ENCODE data around the gene RAB7B. TPM values are rescaled to one million over a fixed set of nuclear protein-coding genes. Genes with fewer than 3 reads are reported as not detected.

RAB7B gene
- total and polyA plus RNA-seq, 3 experiments from 2014 or later: 0.29 to 0.48 TPM; not detected in 1

GRCh38 chr1:206005778-206006180 is 2.6 kb upstream of the RAB7B start:
- Mint-ChIP-seq H3K4me3 (no peak overlapping the region), H3K27me3 (peaks cover 9 to 18% of the 10 kb centered on the region in 2 donors), H3K27ac (no peak overlapping the region), H3K4me1 (no peaks in the 10 kb centered on the region), H3K36me3 (no peaks in the 10 kb centered on the region), H3K9me3 (no peaks in the 10 kb centered on the region)
- no peak overlapping the region for H3K4me3 ChIP-seq (ENCODE audit: low read length)
- DNase-seq: no peak
- ChIA-PET POLR2A (no interaction called here), CTCF (no interaction called here)
- no peaks in the 10 kb centered on the region for H3K27me3 ChIP-seq (ENCODE audit: insufficient read depth, low read length, poor library complexity, severe bottlenecking)
- no peaks in the 10 kb centered on the region for H3K4me1 ChIP-seq (ENCODE audit: insufficient read depth, low read length)
- H3K9me3 ChIP-seq (ENCODE audit: low read length): no peaks in the 10 kb centered on the region
- no peaks in the 10 kb centered on the region for H3K36me3 ChIP-seq (ENCODE audit: insufficient read depth, low read length)
- H3K27ac ChIP-seq (ENCODE audit: low read depth, low read length): no peak overlapping the region

DNA sequence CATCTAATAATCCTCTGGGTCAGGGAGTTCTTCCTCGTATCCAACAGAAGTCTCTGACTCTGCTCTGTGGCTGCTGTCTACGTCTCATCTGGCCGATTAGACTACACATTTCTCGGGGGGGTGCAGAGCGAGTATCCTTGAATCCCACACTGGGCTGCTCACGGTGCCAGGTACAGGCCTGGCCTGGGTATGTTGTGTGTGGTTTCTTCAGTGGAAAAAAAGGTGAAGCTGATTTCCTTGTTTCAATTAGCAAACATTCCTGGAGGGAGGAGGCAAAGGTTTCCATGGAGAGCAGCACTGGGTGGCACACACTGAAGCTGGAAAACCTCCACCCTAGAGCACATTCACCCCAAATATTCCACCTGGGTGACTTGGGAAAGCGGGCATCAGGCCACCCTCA is 2.0 kb upstream of the RAB7B start:
- no peaks in the 10 kb centered on the region for H3K36me3 Mint-ChIP-seq
- H3K4me3 ChIP-seq (ENCODE audit: low read length): no peak overlapping the region
- no peak overlapping the region for H3K27ac ChIP-seq (ENCODE audit: low read depth, low read length)
- H3K4me1 Mint-ChIP-seq: no peaks in the 10 kb centered on the region
- no peaks in the 10 kb centered on the region for H3K36me3 ChIP-seq (ENCODE audit: insufficient read depth, low read length)
- DNase-seq: no peak
- no peaks in the 10 kb centered on the region for H3K27me3 ChIP-seq (ENCODE audit: insufficient read depth, low read length, poor library complexity, severe bottlenecking)
- peak overlapping the region in 1 of 8 donors; percentile 58 for H3K27ac Mint-ChIP-seq
- H3K9me3 ChIP-seq (ENCODE audit: low read length): no peaks in the 10 kb centered on the region
- H3K4me1 ChIP-seq (ENCODE audit: insufficient read depth, low read length): no peaks in the 10 kb centered on the region
- H3K4me3 Mint-ChIP-seq: no peak overlapping the region
- peaks cover 9 to 18% of the 10 kb centered on the region in 2 donors for H3K27me3 Mint-ChIP-seq
- no peaks in the 10 kb centered on the region for H3K9me3 Mint-ChIP-seq
- ChIA-PET POLR2A (no interaction called here), CTCF (no interaction called here)

DNA sequence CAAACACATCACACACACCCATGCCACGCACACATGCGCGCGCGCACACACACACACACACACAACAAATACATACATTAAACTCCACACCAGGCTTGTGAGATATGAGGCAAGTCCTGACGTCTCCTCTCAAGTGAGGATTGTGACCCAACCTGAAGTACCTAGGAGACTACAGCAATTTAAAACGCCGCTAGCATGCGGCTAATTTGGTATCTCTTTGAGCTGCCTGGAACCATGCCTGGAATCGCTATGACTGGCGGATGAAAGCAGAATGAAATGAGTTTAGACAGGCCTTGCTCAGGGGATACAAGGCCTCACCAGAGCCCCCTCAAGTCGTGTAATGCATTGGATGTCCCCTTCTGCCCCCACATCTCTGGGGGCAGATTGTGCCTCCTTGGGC is 1.6 kb upstream of the RAB7B start:
- Histone ChIP-seq H3K9me3 (ENCODE audit: low read length) (no peaks in the 10 kb centered on the region), H3K4me3 (ENCODE audit: low read length) (no peak overlapping the region), H3K36me3 (ENCODE audit: insufficient read depth, low read length) (no peaks in the 10 kb centered on the region), H3K27ac (ENCODE audit: low read depth, low read length) (no peak overlapping the region), H3K27me3 (ENCODE audit: insufficient read depth, low read length, poor library complexity, severe bottlenecking) (no peaks in the 10 kb centered on the region), H3K4me1 (ENCODE audit: insufficient read depth, low read length) (no peaks in the 10 kb centered on the region)
- Mint-ChIP-seq H3K27me3 (peaks cover 9 to 18% of the 10 kb centered on the region in 2 donors), H3K9me3 (no peaks in the 10 kb centered on the region), H3K36me3 (no peaks in the 10 kb centered on the region), H3K4me1 (no peaks in the 10 kb centered on the region), H3K27ac (no peak overlapping the region), H3K4me3 (no peak overlapping the region)
- DNase-seq: no peak
- ChIA-PET CTCF (no interaction called here), POLR2A (no interaction called here)

DNA sequence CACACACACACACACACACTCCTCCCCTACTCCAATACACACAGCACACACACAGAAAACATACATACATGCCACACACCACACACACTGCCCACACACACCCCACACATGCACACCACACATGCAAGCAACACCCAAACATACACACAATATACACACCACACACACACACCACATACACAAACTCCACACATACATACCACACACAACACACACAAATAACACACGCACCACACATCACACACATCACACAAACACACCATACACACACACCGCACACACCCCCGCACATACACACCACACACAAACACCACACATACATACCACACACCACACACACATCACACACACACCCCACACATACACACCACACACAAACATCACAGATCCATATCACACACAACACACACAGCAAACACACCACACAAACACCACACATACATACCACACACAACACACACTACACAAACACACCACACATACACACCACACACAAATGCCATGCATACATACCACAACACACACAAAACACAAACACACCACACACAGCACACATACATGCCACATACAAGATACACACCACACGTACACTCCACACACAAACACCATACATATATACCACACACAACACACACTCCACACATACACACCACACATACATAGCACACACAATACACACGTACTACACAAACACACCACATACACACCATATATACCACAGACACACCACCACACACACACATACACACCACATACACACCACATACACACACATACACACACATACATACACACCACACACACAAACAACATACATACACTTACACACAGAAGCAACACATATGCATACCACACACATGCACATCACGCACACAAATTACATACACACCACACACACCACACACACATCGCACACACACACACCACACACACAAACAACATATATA is 932 bp upstream of the RAB7B start:
- Histone ChIP-seq H3K9me3 (ENCODE audit: low read length) (no peaks in the 10 kb centered on the region), H3K4me1 (ENCODE audit: insufficient read depth, low read length) (no peaks in the 10 kb centered on the region), H3K27me3 (ENCODE audit: insufficient read depth, low read length, poor library complexity, severe bottlenecking) (no peaks in the 10 kb centered on the region), H3K4me3 (ENCODE audit: low read length) (no peak overlapping the region), H3K27ac (ENCODE audit: low read depth, low read length) (no peak overlapping the region), H3K36me3 (ENCODE audit: insufficient read depth, low read length) (no peaks in the 10 kb centered on the region)
- no peak overlapping the region for H3K4me3 Mint-ChIP-seq
- H3K27ac Mint-ChIP-seq: no peak overlapping the region
- no peak for DNase-seq
- no peaks in the 10 kb centered on the region for H3K9me3 Mint-ChIP-seq
- CTCF ChIA-PET: no interaction called here
- no peaks in the 10 kb centered on the region for H3K36me3 Mint-ChIP-seq
- peaks cover 9 to 18% of the 10 kb centered on the region in 2 donors for H3K27me3 Mint-ChIP-seq
- no peaks in the 10 kb centered on the region for H3K4me1 Mint-ChIP-seq
- POLR2A ChIA-PET: no interaction called here

- H3K4me1 Mint-ChIP-seq: no peaks in the 10 kb centered on the region
- Histone ChIP-seq H3K27ac (ENCODE audit: low read depth, low read length) (no peak overlapping the region), H3K4me1 (ENCODE audit: insufficient read depth, low read length) (no peaks in the 10 kb centered on the region), H3K9me3 (ENCODE audit: low read length) (no peaks in the 10 kb centered on the region), H3K4me3 (ENCODE audit: low read length) (no peak overlapping the region), H3K27me3 (ENCODE audit: insufficient read depth, low read length, poor library complexity, severe bottlenecking) (no peaks in the 10 kb centered on the region), H3K36me3 (ENCODE audit: insufficient read depth, low read length) (no peaks in the 10 kb centered on the region)
- H3K4me3 Mint-ChIP-seq: no peak overlapping the region
- CTCF ChIA-PET: interaction anchor here (1.4 kb wide), 1 partner anchor 17 kb away, joined by 3 read pairs; no protein-coding TSS in a partner anchor
- no peaks in the 10 kb centered on the region for H3K36me3 Mint-ChIP-seq
- no peak overlapping the region for H3K27ac Mint-ChIP-seq
- no peak for DNase-seq
- POLR2A ChIA-PET: no interaction called here
- H3K9me3 Mint-ChIP-seq: no peaks in the 10 kb centered on the region
- H3K27me3 Mint-ChIP-seq: peaks cover 9 to 22% of the 10 kb centered on the region in 2 donors
Observed at GRCh38 chr1:206002160-206002559, 1.0 kb downstream of the RAB7B start.

DNA sequence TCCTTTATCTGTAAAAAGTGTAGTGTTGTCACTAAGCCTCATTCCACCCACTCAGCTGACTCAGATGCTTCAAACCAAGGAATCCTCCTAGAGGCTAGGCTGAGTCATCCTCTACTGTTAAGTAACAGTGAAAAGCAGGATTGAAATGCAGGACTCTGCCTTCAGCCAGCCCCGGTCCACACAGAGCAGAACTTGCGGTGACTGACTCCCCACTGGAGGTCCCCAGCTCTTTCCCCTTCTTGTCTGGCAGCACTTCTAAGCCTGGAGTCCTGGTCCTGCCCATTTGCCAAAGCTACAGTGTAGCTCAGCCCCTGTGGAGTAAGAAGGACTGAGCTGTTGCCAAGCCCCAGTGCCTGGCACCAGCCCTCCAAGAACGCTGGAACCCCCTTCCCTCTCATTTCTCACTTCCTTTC is 1.7 kb downstream of the RAB7B start:
- H3K36me3 Mint-ChIP-seq: no peaks in the 10 kb centered on the region
- H3K4me3 ChIP-seq (ENCODE audit: low read length): no peak overlapping the region
- DNase-seq: no peak
- H3K4me1 ChIP-seq (ENCODE audit: insufficient read depth, low read length): no peaks in the 10 kb centered on the region
- no peaks in the 10 kb centered on the region for H3K27me3 ChIP-seq (ENCODE audit: insufficient read depth, low read length, poor library complexity, severe bottlenecking)
- H3K4me1 Mint-ChIP-seq: no peaks in the 10 kb centered on the region
- H3K27me3 Mint-ChIP-seq: peaks cover 10 to 20% of the 10 kb centered on the region in 2 donors
- H3K27ac ChIP-seq (ENCODE audit: low read depth, low read length): no peak overlapping the region
- H3K4me3 Mint-ChIP-seq: no peak overlapping the region
- H3K9me3 Mint-ChIP-seq: no peaks in the 10 kb centered on the region
- no peaks in the 10 kb centered on the region for H3K9me3 ChIP-seq (ENCODE audit: low read length)
- POLR2A ChIA-PET: no interaction called here
- CTCF ChIA-PET: interaction anchor here (1.4 to 2.3 kb wide), 2 partner anchors 18 to 24 kb away, joined by 3 to 5 read pairs; no protein-coding TSS in a partner anchor
- H3K36me3 ChIP-seq (ENCODE audit: insufficient read depth, low read length): no peaks in the 10 kb centered on the region
- no peak overlapping the region for H3K27ac Mint-ChIP-seq

DNA sequence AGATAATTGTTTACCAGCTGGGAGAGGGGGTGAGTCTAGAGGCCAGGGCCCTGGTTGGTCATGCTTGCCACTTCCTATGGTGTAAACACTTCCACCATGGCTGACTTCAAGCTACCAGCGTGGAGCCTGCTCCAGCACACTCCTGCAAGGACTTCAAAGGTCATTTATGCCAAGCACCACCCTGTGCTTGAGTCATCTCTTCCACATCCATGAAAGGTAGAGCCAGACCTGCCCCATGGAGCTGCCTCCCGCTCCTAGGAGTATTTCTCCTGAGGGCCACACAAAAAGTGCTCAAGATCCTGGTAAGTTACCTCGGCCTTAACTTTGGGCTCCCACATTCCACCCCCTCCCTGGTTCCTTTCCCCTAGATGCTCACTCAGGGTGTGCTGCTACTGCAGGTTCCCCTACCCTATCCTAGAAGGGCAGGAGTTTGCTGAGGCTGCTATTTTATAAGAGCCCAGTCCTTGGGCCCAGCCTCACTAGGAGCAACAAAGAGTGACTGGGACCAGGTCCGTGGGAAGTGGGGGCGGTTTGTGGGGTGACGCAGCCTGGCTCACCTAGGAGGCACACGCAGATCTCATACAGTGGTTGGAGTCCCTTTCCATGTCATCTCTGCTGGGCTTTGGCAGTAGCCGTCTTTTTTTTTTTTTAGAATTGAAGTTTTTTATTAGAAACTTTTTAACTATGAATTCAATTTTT is 2.4 kb downstream of the RAB7B start:
- Histone ChIP-seq H3K36me3 (ENCODE audit: insufficient read depth, low read length) (no peaks in the 10 kb centered on the region), H3K27ac (ENCODE audit: low read depth, low read length) (no peak overlapping the region), H3K9me3 (ENCODE audit: low read length) (no peaks in the 10 kb centered on the region), H3K27me3 (ENCODE audit: insufficient read depth, low read length, poor library complexity, severe bottlenecking) (no peaks in the 10 kb centered on the region), H3K4me3 (ENCODE audit: low read length) (no peak overlapping the region), H3K4me1 (ENCODE audit: insufficient read depth, low read length) (no peaks in the 10 kb centered on the region)
- CTCF ChIA-PET: interaction anchor here (1.4 to 2.3 kb wide), 3 partner anchors 19 to 23 kb away, joined by 3 to 5 read pairs (median 3); no protein-coding TSS in a partner anchor
- peaks cover 8 to 14% of the 10 kb centered on the region in 2 donors for H3K27me3 Mint-ChIP-seq
- POLR2A ChIA-PET: no interaction called here
- H3K36me3 Mint-ChIP-seq: no peaks in the 10 kb centered on the region
- H3K4me3 Mint-ChIP-seq: no peak overlapping the region
- no peaks in the 10 kb centered on the region for H3K9me3 Mint-ChIP-seq
- DNase-seq: no peak
- H3K4me1 Mint-ChIP-seq: no peaks in the 10 kb centered on the region
- no peak overlapping the region for H3K27ac Mint-ChIP-seq
